NCI-H226 (cell line): Measurements from ENCODE around the gene SLC13A1.
"Not testable (repeated sequence)": the region's sequence is repeated elsewhere in the genome, so short reads cannot be mapped to it uniquely, and the experiment has no call there.

Source experiments
- DNase-seq: peaks from one replicate; pipeline ENCODE4 v3.0.0-alpha.2; 2015

Gene SLC13A1

DNA sequence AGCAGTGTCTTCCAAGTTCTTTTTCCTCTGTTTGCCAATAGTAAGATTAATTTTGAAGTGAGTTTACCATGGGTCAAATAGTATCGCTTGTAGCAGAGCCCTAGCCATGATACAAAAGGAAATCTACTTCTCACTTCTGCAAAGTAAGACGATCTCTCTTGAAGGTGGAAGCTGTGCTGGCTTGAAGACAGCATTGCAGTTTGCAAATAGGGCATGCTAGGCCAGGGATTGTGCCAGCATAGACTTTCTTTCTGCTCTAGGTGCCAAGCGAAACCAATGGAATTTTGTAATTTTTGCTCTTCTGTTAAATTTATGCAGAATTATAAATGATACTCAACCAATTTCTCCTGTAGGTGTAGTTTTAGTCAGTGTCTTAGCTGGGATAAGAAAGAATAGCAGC lies 74.5 kb downstream of the SLC13A1 start:
- no peak for DNase-seq

DNA sequence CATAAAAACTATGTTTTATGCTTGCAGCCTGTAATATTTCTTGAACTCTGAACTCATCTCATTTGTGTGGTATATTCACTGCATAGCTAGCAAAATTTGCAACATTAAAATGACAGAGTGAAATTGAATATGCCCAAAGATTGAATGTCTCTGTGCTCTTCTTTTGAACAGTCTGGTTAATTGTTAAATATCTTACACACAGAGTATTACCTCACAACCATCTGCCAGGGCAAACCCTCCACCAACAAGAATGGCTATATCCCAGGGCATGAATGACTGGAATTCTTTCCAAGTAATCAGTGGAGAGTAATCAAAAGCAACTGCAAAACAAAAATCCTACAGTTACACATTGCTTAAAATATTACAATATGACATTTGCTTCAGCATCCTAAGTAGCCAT lies 76.9 kb downstream of the SLC13A1 start:
- DNase-seq: no peak

DNA sequence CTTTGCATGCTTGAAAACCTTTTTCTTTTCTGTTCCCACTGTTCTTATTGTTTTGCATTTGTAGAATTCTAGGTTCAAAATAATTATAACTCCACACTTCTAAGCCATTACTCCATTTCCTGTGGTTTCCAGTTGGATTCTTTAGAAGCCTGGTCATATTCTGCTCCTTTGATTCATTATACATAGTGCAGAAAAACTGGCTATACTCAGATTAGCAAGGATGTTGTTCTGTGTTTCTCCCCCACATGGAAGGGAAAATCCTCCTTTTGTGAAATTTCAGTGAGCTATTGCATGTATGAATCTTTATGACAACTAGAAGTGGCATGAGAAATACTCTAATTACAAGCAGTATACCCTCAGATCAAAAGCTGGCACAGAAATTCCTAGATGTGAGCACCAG lies 79.5 kb downstream of the SLC13A1 start:
- DNase-seq: peak; percentile 80

DNA sequence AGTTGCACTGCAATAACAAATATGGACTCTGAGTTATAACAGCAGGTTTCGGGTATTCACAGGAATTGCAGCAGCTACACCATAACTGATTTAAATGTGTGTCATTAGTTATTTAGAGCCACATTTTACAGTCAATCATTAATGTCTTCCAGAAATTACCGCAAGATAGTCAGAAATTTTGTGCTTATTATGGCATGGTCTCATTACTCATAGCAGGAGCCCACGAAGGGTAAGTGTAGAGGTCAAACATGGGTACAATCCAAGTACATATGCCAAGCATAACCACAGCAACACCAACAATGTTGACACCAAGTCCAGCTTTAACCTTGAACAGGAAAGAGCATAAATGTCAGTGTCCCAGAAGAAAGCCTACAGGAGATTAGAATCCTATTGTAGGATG lies 84.4 kb downstream of the SLC13A1 start:
- no peak for DNase-seq

DNA sequence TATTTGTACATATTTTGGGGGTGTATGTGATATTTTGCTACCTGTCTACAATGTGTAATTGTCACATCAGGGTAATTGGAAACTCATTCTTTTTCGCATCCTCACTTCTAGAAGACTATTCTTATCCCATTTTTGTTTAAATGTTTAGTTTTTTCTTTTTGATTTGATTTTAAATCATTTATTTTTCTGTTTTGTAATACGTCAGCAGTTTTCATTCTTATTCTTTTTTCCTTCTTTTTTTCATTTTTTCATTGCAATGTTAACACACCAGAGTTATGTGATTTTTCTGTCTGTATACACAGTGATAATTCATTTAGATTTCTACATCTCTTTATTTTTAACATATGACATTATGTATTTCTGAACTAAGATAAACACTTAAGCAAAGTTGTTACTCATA lies 85.5 kb downstream of the SLC13A1 start:
- no peak for DNase-seq

DNA sequence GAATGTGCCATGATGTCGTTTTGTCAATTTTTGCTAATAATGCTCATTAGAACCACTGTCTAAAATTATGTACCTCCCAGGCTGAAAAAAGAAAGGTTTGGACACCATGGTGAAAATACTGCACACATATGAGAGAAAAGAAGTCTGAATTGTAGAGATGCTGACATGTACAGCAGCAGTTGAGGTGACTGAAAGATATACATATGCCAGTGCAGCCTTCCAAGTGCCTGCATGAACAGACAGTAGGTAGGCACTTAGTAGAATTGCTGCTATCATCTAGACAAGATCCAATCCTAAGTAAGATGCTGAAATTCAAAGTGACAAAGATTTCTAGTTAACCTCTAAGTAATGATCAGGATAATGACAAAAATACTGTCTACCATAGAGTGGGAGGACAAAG lies 86.9 kb downstream of the SLC13A1 start:
- DNase-seq: no peak

DNA sequence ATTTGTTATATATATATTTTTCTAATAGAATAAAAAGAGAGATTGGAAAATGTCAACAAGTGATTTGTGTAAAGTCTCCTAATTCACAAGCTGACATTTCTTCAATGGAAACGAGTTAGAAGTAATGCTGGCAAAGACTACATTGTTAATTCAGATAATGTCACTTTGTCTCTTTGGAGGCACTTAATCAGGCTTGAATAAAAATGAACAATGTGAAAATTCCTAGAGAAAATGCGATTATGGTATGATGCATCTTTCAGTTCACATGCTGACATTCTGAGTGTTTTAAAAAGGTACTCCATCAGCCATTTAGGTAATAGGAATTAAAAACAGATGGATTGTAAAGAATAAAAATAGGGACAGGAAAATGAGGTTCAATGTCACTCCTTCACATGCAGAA lies 100.1 kb downstream of the SLC13A1 start:
- no peak for DNase-seq

DNA sequence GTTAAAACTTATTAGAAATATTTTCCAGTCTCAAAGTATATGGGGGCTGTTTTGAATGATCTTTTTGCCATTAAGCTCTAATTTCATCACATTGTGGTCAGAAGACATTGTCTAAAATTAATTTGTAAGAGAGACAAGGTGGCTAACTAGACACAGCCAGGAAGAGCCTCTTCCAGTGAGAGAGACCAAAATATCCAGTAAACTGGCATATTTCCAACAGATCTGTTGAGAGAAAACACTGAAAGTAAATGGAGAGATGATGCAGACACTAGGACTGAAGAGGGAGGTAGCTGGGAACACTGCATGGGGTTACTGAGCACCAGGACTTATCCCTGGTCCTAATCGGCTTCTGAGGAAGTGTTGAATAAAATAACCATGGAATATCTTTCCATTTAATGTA lies 102.8 kb downstream of the SLC13A1 start:
- no peak for DNase-seq

- DNase-seq: no peak
These were observed 103.3 kb downstream of the SLC13A1 start for GRCh38 chr7:123096434-123096833.

DNA sequence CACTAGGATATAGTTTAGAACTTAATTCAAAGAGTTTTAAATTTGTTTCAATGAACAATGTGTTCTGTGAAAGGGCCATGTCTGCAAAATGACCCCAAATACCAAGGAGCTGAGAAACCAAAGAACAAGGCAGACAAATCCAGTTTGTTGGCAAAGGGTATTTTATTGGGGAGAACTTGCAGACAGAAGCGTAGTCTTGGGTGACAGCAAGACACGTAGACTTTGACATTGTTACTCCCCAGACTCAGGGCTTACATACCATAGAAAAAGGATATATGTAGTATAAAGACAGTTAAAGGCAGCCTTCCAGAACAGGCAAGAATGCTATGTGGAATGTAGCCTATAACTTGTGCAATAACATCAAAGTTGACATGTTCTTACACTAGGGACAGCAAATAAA lies 109.3 kb downstream of the SLC13A1 start:
- DNase-seq: no peak

DNA sequence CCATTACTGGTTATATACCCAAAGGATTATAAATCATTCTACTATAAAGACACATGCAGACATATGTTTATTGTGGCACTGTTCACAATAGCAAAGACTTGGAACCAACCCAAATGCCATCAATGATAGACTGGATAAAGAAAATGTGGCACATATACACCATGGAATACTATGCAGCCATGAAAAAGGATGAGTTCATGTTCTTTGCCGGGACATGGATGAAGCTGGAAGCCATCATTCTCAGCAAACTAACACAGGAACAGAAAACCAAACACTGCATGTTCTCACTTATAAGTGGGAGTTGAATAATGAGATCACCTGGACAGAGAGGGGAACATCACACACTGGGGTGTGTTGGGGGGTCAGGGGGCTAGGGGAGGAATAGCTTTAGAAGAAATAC lies 112.9 kb downstream of the SLC13A1 start:
- DNase-seq: not testable (repeated sequence)

- DNase-seq: not testable (repeated sequence)
These were observed 114.9 kb downstream of the SLC13A1 start for GRCh38 chr7:123084861-123085260.

DNA sequence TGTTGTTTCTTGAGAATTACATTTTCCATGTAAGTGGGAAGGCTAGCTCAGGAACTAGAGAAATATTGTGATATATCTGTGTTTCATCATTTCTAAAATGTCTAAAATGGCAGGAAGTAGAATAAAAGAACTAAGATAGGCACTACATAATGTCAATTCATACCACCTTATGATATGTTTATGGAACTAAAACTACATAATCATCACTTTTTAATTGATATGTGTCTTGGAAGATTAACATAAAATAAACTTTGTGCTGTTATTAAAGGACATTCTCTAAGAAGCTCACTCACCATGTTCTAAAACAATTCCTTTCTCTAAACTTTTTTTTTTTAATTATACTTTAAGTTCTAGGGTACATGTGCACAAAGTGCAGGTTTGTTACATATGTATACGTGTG lies 120.7 kb downstream of the SLC13A1 start:
- DNase-seq: no peak

DNA sequence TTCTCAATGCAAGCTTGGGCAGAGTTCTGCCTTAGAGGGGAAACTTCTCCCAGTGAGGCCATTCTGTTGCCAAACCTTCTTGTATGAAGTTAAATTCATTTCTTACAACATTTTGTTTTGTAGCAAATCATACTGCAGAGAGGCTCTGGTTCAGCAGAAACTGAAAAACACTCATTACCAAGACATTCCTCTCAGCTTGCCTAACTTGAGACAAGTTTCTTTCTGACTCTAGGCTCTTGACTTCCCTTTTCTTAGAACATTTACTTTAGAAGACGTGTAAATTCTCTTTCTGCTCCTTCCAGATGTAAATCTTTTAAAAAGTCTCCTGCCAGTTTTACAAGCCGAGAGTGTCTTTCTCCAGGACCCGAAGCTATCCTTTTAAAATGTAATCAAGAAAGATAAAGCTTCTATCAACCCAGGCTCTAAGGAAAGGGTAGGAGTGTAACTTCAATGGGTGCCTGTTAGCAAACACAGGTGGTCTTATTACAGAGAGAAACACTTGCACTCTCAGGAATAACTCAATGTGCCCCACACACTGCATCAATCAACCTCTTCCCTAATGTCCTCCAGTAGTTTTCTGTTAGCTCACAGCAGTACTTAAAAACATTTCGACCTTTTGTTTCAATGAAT lies 123.8 kb downstream of the SLC13A1 start:
- DNase-seq: no peak

DNA sequence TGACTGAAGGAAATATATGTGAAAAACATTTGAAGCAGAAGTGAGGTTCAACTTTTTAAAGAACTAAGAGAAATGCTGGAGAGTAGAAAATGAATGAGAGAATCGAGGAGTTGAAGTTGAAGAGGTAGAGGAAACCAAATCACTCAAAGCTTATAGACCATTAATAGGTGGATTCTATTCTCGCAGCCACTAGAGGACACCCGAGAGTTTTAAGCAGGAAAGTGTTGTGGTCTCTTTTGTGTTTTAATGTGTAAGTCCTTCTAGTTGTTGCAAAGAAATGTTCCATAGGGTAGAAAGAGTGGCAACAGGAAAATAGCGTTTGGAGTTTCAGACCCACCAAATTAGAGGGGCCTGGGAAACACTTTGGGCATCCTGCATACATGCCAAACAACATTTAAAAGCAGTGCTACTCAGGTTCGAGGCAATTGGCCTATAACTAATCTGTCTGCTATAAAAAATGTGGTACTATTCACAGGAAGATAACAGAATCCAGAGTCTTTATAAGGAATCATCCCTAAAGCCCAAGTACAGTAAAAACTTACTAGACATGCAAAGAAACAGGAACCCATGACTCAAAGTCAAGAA lies 129.0 kb downstream of the SLC13A1 start:
- DNase-seq: no peak

GRCh38 chr7:123067814-123068213 lies 132.0 kb downstream of the SLC13A1 start:
- DNase-seq: no peak
